Endometrial microvascular endothelial cells (primary cell): ENCODE measurements around the gene DVL3. TPM values are rescaled to one million over a fixed set of nuclear protein-coding genes. Genes with fewer than 3 reads are reported as not detected.

Experiments
- in situ Hi-C: cut with HindIII; loops from 2 replicates; pipeline ENCODE4 v1.10.0; 2017; ENCODE audit warnings: low sequenced_read_pairs, low pct_unique_long_range_greater_than_20kb; ENCODE audit errors: inconsistent ontology term
- total RNA-seq: library from RNA; depleted of rRNA; stranded (reverse); fragments of >200 nt; gene quantifications from one replicate; pipeline ENCODE4 v1.2.3, GENCODE V29; 2015; ENCODE audit errors: inconsistent ontology term

The DVL3 gene
- total RNA-seq, 1 donor from 2014 or later, result 27.2 TPM

DNA sequence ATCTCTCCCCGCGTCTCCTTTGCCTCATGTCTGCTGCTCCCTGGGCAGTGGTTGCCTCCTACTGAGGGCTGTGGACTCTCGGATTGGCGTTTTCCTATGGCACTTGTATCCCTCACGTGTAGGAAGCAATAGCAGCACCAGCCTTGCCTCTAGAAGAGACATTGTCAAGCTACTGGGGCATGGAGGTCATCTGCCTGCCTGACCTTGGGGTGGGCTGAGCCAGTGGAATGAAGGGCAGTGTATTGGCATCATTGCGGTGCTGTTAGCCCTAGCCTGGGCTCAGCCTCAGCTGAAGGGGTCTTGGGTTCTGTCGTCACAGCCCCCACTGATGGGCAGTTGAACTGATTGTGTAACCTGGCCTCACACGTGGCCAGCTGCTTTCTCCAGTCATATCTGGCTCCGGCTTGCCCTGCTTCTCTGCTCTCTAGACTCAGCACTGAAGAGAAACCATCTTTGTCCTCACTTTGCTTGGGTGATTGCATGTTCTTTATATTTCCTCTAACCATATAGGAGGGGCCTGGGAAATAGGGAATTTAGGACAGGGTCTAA lies 38.9 kb downstream of the DVL3 start:
- in situ Hi-C loops, result no loop called here

- in situ Hi-C loops, result no loop called here
Measured at GRCh38 chr3:184196536-184196935, 41.4 kb downstream of the DVL3 start.

GRCh38 chr3:184198509-184198908 lies 43.3 kb downstream of the DVL3 start:
- in situ Hi-C loops, result no loop called here

- in situ Hi-C loops, result no loop called here
Measured at GRCh38 chr3:184200825-184201224, 45.6 kb downstream of the DVL3 start.

DNA sequence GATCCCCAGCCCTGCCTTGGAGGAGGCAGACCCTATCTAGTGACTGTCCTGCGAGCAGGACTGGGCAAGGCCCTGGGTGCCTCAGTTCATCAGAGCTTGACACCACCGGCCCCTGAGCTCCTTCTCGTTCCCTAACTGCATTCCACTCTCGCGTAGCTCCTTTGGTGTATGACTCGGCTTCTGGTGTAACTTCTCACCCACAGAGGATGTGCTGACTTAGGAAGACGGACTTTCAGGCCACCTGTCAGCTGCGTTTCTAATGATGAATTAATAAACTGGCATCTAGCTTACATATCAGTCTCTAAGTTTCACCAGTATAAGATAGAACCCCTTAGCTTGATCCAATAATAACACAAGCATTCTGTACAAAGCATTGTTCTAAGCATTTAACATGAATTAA lies 48.3 kb downstream of the DVL3 start:
- in situ Hi-C loops, result no loop called here

DNA sequence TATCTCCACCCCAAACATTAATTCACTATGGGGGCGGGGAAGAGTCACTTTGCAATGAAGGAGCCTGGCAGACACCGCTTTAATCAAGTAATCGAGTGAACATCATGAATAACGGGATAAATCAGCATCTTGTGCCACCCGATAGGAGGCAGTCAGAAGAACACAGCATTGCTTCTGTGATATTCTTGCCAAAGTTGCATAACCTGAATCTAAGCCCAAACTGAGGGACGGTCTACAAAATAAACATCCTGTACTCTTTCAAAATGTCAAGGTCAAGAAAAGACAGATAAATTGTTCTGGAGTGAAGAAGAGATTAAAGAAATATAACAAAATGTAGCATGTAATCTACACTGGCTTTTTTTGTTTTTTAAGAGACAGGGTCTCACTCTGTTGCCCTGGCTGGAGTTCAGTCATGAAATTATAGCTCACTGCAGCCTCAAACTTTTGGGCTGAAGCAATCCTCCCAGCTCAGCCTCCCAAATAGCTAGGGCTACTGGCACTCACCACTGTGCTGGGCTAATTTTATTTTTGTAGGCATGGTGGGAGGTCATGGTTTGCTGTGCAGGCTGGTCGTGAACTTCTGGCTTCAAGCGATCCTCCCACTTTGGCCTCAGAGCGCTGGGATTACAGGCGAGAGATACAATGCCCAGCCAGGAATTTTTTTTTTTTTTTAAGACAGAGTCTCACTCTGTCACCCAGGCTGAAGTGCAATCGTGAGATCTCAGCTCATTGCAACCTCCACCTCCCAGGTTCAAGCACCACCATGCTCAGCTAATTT lies 54.2 kb downstream of the DVL3 start:
- in situ Hi-C loops, result no loop called here

DNA sequence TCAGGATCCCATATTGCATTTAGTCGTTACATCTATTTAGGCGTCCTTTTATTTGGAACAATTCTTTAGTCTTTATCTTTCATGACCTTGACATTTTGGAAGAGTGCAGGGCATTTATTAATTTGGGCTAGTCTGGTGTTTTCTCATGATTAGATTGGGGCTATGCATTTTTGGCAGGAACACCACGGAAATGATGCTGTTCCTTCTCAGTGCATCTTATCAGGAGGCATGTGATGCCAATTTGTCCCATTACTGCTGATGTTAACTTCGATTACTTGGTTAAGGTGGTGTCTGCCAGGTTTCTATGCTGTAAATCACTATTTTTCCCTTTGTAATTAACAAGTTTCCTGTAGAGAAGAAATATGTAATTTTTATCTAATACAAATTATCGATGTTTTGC lies 56.1 kb downstream of the DVL3 start:
- in situ Hi-C loops, result no loop called here

GRCh38 chr3:184211718-184212117 lies 56.5 kb downstream of the DVL3 start:
- in situ Hi-C loops, result no loop called here

DNA sequence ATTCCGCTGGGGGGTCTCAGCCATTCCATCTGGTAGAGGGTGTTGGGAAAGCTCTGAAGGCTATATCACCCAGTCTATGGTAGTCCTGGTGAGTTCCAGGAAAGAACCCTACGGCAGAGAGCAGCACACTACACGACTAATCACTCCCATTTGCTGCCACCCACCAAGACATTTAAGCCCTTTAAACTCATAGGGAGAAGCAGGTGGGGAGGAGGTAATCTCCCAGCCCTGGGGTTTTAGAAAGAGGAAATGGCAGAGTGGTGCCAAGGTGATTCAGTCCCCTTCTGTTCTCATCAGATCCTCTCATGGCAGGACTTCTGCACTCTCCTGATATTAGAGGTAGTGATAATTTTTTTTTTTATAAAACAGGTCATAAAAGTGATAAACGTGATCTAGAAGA lies 63.6 kb downstream of the DVL3 start:
- in situ Hi-C loops, result no loop called here

- in situ Hi-C loops, result no loop called here
Measured at GRCh38 chr3:184222521-184222920, 67.3 kb downstream of the DVL3 start.

Other genes with a start within 250 kb of the DVL3 start
- gene ABCC5, start 137.5 kb upstream of the DVL3 start, total RNA-seq, result 7.0 TPM
- gene HTR3D, start 123.6 kb upstream of the DVL3 start, total RNA-seq, result not detected
- not detected for gene HTR3C, start 102.3 kb upstream of the DVL3 start, total RNA-seq
- not detected for gene HTR3E, start 58.3 kb upstream of the DVL3 start, total RNA-seq
- 45.3 TPM for gene EIF2B5, start 20.0 kb upstream of the DVL3 start, total RNA-seq
- gene AP2M1, start 19.5 kb downstream of the DVL3 start, total RNA-seq, result 418 TPM
- 68.2 TPM for gene ABCF3, start 30.8 kb downstream of the DVL3 start, total RNA-seq
- gene VWA5B2, start 74.2 kb downstream of the DVL3 start, total RNA-seq, result not detected
- gene ALG3, start 93.6 kb downstream of the DVL3 start, total RNA-seq, result 68.4 TPM
- 9.2 TPM for gene EEF1AKMT4, start 94.3 kb downstream of the DVL3 start, total RNA-seq
- not detected for gene CAMK2N2, start 106.2 kb downstream of the DVL3 start, total RNA-seq
- gene ECE2, start 120.6 kb downstream of the DVL3 start, total RNA-seq, result not detected
- gene PSMD2, start 143.9 kb downstream of the DVL3 start, total RNA-seq, result 897 TPM
- 611 TPM for gene EIF4G1, start 159.2 kb downstream of the DVL3 start, total RNA-seq
- gene FAM131A, start 182.2 kb downstream of the DVL3 start, total RNA-seq, result 73.9 TPM
- gene CLCN2, start 206.2 kb downstream of the DVL3 start, total RNA-seq, result 3.4 TPM
- gene POLR2H, start 206.3 kb downstream of the DVL3 start, total RNA-seq, result 172 TPM
- gene THPO, start 222.8 kb downstream of the DVL3 start, total RNA-seq, result not detected
- gene CHRD, start 224.7 kb downstream of the DVL3 start, total RNA-seq, result 0.09 TPM